ENCODE results near the gene LRRC41. TPM values are rescaled to one million over a fixed set of nuclear protein-coding genes. Genes with fewer than 3 reads are reported as not detected.
"Not testable (repeated sequence)": the region's sequence is repeated elsewhere in the genome, so short reads cannot be mapped to it uniquely, and the experiment has no call there.

LRRC41 gene
- 106 and 107 TPM in 2 replicates for total RNA-seq (2014; rRNA removed)
- 59.3 TPM for polyA plus RNA-seq (2012)

GRCh38 chr1:46303038-46303871, at the start of gene LRRC41, which contains the start of gene UQCRH:
Gene LRRC41 (minus strand): TSS chr1:46303616. CDS start chr1:46303322, 294 bp downstream.
Gene UQCRH (plus strand): TSS chr1:46303698. CDS start chr1:46303767, 69 bp downstream.
- peak; percentile 96 for DNase-seq (ENCODE audit: low read depth)

- DNase-seq (ENCODE audit: low read depth), result no peak
These were observed 48.9 kb upstream of the LRRC41 start for GRCh38 chr1:46352363-46352762.

- DNase-seq (ENCODE audit: low read depth), result no peak
These were observed 41.9 kb upstream of the LRRC41 start for GRCh38 chr1:46345281-46345680.

GRCh38 chr1:46344481-46344880, 41.1 kb upstream of the LRRC41 start:
- DNase-seq (ENCODE audit: low read depth), result no peak

- no peak for DNase-seq (ENCODE audit: low read depth)
These were observed 40.3 kb upstream of the LRRC41 start for GRCh38 chr1:46343705-46344104.

GRCh38 chr1:46343351-46343695, 39.9 kb upstream of the LRRC41 start:
- DNase-seq (ENCODE audit: low read depth), result no peak

- DNase-seq (ENCODE audit: low read depth), result no peak
These were observed 39.4 kb upstream of the LRRC41 start for GRCh38 chr1:46342677-46343350.

GRCh38 chr1:46342084-46342656, 38.8 kb upstream of the LRRC41 start:
- DNase-seq (ENCODE audit: low read depth), result peak; percentile 51

- DNase-seq (ENCODE audit: low read depth), result no peak
These were observed 38.0 kb upstream of the LRRC41 start for GRCh38 chr1:46341222-46342083.

GRCh38 chr1:46340404-46341221, 37.2 kb upstream of the LRRC41 start, which contains the start of gene NSUN4:
Gene NSUN4 (plus strand): TSS chr1:46340807. CDS start chr1:46340827, 20 bp downstream.
- DNase-seq (ENCODE audit: low read depth), result peak; percentile 95

GRCh38 chr1:46337409-46337808, 34.0 kb upstream of the LRRC41 start:
- DNase-seq (ENCODE audit: low read depth), result not testable (repeated sequence)

GRCh38 chr1:46335081-46335480, 31.7 kb upstream of the LRRC41 start:
- DNase-seq (ENCODE audit: low read depth), result no peak

GRCh38 chr1:46334030-46334384, 30.6 kb upstream of the LRRC41 start:
- DNase-seq (ENCODE audit: low read depth), result no peak

- peak; percentile 43 for DNase-seq (ENCODE audit: low read depth)
These were observed 30.0 kb upstream of the LRRC41 start for GRCh38 chr1:46333300-46334029.

- not testable (repeated sequence) for DNase-seq (ENCODE audit: low read depth)
These were observed 28.5 kb upstream of the LRRC41 start for GRCh38 chr1:46331786-46332540.

- DNase-seq (ENCODE audit: low read depth), result not testable (repeated sequence)
These were observed 27.0 kb upstream of the LRRC41 start for GRCh38 chr1:46330381-46330780.

- not testable (repeated sequence) for DNase-seq (ENCODE audit: low read depth)
These were observed 26.4 kb upstream of the LRRC41 start for GRCh38 chr1:46329807-46330206.

GRCh38 chr1:46328182-46328581, 24.8 kb upstream of the LRRC41 start:
- DNase-seq (ENCODE audit: low read depth), result not testable (repeated sequence)
